NCI-H446 treated with DMSO at 0.1 percent for 48 hours (cell line): Measurements from ENCODE around the gene MTR.

ENCODE experiments used
- DNase-seq: peaks from one replicate; lab custom pipeline; 2025; lab: John Stamatoyannopoulos, UW

MTR gene

DNA sequence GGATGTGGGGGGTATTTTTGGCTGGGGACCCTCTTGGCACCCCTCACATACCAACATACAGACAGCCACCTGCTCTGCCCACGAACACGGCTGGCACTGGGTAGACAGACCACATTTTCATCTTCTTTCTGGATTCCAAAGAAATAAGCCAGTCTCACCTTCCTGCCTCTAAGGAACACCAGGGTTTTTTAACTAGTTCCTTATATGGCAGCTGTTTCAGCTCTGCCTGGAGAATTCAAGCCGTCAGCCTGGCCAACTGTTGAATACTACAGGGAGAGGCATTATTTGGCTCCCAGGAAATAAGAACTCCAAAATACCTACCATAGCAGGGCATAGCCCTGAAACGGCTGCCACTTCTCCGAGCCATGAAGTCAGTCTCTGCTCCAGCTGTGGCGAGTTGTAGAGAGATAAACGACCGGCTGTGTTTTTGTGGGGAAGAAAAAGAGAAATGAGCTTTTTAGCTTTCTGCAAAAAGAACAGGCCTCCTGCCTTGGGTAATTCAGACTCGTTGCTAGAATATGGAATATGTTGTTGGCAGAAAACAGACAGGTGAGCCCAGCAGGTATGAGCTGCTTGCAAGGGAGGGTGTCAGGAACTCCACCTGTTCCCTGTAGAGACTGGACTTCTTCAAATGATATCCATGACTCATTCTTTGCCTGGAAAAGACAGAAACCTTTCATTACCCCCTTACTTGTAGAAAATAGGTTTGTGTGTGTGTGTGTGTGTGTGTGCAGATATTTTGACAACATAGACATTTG is 157.3 kb downstream of the MTR start:
- no peak for DNase-seq

DNA sequence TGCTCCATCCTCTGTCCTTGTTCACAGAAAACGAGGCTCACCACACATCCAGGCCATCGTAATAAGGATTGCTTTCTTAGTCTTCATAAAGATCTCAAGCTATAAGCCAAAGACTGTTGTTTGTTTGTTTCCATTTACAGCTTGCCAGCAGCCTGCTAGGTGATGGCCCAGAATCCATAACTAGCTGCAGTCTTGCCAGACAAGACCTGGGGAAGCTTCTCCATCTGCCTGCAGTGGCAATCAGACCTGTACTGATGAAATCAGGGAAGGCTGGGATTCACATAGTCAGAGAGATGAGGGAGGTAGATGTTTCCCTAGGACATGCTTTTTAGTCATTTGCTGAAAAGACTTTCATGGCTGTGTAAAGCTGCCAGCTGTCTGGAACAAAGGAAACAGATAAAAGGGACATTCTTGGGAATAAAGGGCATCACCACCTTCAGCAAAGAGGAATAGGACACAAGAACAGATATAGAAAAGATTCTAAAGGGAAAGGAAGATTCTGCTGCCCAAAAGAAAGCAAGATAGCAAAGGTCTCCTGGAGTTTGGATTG is 158.1 kb downstream of the MTR start:
- no peak for DNase-seq
